Thoracic aorta (tissue), 2 donors: ENCODE results near the gene TSTD2. TPM values are rescaled to one million over a fixed set of nuclear protein-coding genes. Genes with fewer than 3 reads are reported as not detected.

ENCODE experiments used
- ATAC-seq: fragments of 150-250 bp; one replicate; pipeline ENCODE4 v1.8.0; 2017; ENCODE audit warnings: low read depth; ENCODE audit not compliant: insufficient number of reproducible peaks, low FRiP score
- DNase-seq: peaks from one replicate; pipeline ENCODE4 v3.0.0-alpha.2; 2020; ENCODE audit warnings: low spot score
- H3K27ac ChIP-seq, 2 donors: fragments of 200-600 bp; sonication (generic); 1 replicate in 1 of 2; 2 replicates in 1 of 2; pipeline ENCODE4 v1.5.1; 2016; ENCODE audit warnings: mild to moderate bottlenecking in 2 of 2, moderate library complexity in 2 of 2
- H3K27me3 ChIP-seq: fragments of 200-600 bp; sonication (generic); replicated peaks from 2 replicates; pipeline ENCODE4 v1.6.0; 2016; ENCODE audit warnings: mild to moderate bottlenecking; ENCODE audit not compliant: insufficient read depth
- H3K36me3 ChIP-seq: fragments of 200-600 bp; sonication (generic); one replicate; pipeline ENCODE4 v1.5.1; 2016
- H3K4me1 ChIP-seq, 2 donors: fragments of 200-600 bp; sonication (generic); 1 replicate in 1 of 2; 2 replicates in 1 of 2; pipeline versions ENCODE4 v1.5.1 to v1.6.0; 2016; ENCODE audit warnings: low read depth in 2 of 2, mild to moderate bottlenecking in 1 of 2; ENCODE audit not compliant: control insufficient read depth in 1 of 2
- H3K4me3 ChIP-seq: fragments of 200-600 bp; sonication (generic); 2 replicates; pipeline ENCODE4 v1.5.1; 2016; ENCODE audit warnings: mild to moderate bottlenecking
- H3K9me3 ChIP-seq: fragments of 200-600 bp; sonication (generic); 2 replicates; pipeline ENCODE4 v1.5.1; 2016
- total RNA-seq, 2 donors: library from RNA; depleted of rRNA; stranded (reverse); fragments of >200 nt; gene quantifications; one replicate each; pipeline versions ENCODE4 v1.1.0 to v1.2.3, GENCODE V29; 2016
- TF ChIP-seq, protein P1 (sequence below): fragments of 200-600 bp; sonication (generic); IDR thresholded peaks from one replicate; pipeline ENCODE4 v1.5.1; 2019; ENCODE audit warnings: antibody characterized with exemption

The TSTD2 gene
- total RNA-seq, 2 donors from 2014 or later, result 13.1 to 51.4 TPM

DNA sequence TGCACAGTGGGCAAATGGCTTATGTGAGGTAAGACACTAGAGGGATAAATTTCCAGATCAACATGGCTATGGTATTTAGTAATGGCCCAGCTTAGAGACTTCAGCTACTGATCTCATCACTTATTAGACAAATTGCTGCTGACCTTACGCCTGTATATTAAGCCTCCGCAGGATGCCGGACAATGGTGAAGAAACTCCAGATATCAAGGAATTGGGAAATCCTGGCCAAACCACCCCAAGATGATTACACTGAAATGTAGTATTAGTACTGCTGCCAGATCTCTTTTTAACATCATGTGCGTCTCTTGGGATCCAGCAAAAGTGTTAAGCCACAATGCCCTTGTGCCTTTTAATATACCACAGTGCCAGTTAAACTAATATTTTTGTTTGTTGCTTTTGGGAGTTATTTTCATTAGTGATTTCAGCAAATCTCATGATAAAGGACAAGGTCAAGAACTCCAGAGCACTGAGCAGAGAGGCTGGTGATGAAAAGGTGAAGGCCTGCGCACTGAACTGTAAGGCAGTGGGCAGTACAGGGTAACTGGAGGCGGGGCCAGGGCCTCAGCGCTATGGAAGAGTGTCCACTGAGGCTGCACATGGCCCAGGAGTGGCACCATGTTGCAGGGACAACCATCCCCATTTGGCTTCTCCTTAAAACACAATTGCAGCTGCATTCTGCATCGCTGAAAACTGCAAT is 32.5 kb downstream of the TSTD2 start:
- Histone ChIP-seq H3K9me3 (no peaks in the 10 kb centered on the region), H3K4me1 (peaks cover 25 to 32% of the 10 kb centered on the region in 2 donors), H3K27me3 (no peaks in the 10 kb centered on the region), H3K36me3 (peaks cover 52% of the 10 kb centered on the region), H3K27ac (no peak overlapping the region), H3K4me3 (no peak overlapping the region)
- ATAC-seq (no peak), DNase-seq (no peak)
- TF ChIP-seq, protein P1, sequence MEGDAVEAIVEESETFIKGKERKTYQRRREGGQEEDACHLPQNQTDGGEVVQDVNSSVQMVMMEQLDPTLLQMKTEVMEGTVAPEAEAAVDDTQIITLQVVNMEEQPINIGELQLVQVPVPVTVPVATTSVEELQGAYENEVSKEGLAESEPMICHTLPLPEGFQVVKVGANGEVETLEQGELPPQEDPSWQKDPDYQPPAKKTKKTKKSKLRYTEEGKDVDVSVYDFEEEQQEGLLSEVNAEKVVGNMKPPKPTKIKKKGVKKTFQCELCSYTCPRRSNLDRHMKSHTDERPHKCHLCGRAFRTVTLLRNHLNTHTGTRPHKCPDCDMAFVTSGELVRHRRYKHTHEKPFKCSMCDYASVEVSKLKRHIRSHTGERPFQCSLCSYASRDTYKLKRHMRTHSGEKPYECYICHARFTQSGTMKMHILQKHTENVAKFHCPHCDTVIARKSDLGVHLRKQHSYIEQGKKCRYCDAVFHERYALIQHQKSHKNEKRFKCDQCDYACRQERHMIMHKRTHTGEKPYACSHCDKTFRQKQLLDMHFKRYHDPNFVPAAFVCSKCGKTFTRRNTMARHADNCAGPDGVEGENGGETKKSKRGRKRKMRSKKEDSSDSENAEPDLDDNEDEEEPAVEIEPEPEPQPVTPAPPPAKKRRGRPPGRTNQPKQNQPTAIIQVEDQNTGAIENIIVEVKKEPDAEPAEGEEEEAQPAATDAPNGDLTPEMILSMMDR, result no peak

DNA sequence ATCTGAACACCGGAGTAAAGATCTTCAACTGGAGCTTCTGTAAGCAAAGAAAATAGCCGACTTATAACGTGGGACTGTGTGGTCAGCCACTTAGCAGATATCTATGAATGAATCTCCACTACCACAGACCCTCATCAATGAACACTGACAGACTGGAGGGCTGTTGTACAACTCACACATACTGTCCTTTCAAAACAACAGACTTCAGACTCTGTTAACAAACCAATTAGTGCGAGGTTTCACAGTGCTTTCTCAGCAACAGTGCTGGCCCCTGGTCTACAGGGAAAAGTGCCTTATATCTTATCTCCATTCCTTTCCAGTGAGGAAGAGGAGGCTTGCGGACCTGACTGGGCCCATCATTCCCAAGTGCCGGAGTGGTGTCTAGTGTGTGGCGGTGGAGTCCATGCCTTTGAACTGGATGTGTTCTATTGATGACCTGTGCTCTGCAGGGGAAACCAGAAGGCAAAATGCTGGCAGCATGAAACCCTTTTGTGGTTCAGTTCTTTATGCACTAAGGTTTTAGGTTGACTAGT is 33.8 kb downstream of the TSTD2 start:
- Histone ChIP-seq H3K36me3 (peaks cover 40% of the 10 kb centered on the region), H3K27ac (no peak overlapping the region), H3K27me3 (no peaks in the 10 kb centered on the region), H3K4me3 (no peak overlapping the region), H3K4me1 (peaks cover 26 to 36% of the 10 kb centered on the region in 2 donors), H3K9me3 (no peaks in the 10 kb centered on the region)
- TF ChIP-seq, protein P1, result no peak
- ATAC-seq (no peak), DNase-seq (no peak)

DNA sequence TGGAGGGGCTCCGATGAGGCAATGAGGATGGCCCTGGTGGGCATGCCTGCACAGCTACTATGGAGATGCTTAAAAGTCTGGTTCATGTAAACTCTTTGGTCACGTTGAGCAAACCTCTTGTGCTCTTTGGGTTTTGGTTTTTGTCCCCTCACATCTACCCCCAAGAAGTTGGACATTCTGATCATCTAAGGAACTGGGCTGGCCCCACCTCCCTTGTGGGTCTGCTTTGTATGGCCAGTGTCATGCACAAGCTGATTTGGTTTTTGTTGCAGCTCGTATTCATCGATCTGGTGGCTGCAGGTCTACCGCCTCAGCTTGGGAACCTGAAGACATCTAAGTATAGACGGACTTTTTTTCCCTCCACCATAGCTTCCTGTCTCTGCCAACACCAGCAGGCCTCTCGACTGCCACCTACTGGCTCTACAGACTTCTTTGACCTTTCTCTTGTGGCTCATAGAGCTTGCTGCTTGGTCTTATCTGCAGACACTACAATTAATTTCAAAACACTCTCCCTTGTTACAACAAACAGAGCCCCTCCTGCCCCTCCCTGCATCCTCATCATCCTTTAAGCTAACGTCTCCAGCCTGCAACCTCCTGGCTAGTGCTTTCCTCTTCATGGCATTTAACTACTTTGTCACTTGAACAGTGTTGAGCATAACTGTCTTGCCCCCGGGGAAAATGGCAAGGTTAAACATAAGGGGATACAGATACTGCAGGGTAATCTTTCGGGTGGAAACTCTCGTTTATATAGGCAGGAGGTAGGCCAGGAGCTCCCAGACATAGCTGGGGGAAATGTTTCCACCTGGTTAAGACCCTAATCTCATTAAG is 34.5 kb downstream of the TSTD2 start:
- H3K27ac ChIP-seq, result peak overlapping the region in 1 of 2 donors; percentile 80
- H3K27me3 ChIP-seq, result no peaks in the 10 kb centered on the region
- H3K4me1 ChIP-seq, result peaks cover 29 to 42% of the 10 kb centered on the region in 2 donors
- no peak overlapping the region for H3K4me3 ChIP-seq
- TF ChIP-seq, protein P1, result peak; percentile 79
- DNase-seq (peak; percentile 47), ATAC-seq (no peak)
- peaks cover 36% of the 10 kb centered on the region for H3K36me3 ChIP-seq
- H3K9me3 ChIP-seq, result no peaks in the 10 kb centered on the region

DNA sequence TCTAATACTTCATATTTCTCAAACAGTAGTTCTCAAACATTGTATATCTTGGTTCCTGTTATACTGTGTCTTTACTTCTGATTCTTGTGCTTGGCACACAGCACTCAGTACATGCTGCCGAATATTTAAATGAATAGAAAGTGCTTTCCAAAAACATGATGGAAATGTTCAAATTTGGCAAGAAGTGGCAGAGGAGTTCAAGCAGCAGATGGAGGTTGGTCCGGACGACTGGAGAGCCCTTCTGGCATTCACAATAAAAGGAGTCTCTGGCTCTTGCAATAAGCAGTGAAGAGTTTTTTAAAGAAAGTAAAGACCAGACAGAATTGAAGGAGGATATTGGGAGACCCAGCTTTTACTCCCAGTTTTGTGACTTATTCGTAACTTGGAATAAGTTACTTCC is 36.3 kb downstream of the TSTD2 start:
- H3K4me3 ChIP-seq, result peak overlapping the region; percentile 25
- peaks cover 29 to 47% of the 10 kb centered on the region in 2 donors for H3K4me1 ChIP-seq
- H3K36me3 ChIP-seq, result peaks cover 27% of the 10 kb centered on the region
- TF ChIP-seq, protein P1, result no peak
- H3K27ac ChIP-seq, result peak overlapping the region; percentile 80
- DNase-seq (no peak), ATAC-seq (no peak)
- H3K27me3 ChIP-seq, result no peaks in the 10 kb centered on the region
- H3K9me3 ChIP-seq, result no peaks in the 10 kb centered on the region

DNA sequence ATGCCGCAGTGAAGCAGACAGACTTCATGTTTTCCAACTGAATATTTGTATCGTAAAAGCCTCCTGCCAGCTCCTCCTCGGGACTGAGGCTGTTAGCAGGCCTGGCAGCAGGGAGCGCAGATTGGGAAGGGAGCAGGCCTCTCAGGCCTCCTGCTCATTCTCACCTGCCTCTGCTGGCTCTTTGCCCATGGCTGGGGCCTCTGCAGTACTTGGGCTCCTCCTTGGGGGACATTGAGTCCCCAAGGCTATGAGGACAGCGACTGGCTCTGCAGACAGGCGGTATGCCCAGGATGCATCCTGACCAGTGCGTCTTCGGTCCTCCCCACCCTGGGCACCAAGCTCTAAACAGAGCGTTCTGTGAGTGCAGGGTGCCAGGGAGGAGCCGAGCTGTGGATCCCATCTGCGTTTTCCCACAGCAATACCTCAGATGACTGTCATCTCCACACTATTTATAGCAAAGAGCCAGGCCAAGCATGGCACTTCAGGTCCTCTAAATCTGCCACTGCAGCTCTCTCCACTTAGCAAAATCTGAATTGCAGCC is 38.7 kb downstream of the TSTD2 start:
- Histone ChIP-seq H3K4me3 (no peak overlapping the region), H3K27me3 (no peaks in the 10 kb centered on the region), H3K4me1 (peaks cover 29 to 47% of the 10 kb centered on the region in 2 donors), H3K36me3 (peaks cover 7% of the 10 kb centered on the region), H3K9me3 (no peaks in the 10 kb centered on the region), H3K27ac (peak overlapping the region; percentile 17 to 47)
- TF ChIP-seq, protein P1, result no peak
- DNase-seq (no peak), ATAC-seq (no peak)
